HFFc6 (cell line): Measurements from ENCODE around the gene COL9A2. TPM values are rescaled to one million over a fixed set of nuclear protein-coding genes. Genes with fewer than 3 reads are reported as not detected.
A peak's percentile ranks its signal among the peaks of the same experiment; 100 is the strongest.

Source experiments
- DNase-seq: peaks from one replicate; pipeline ENCODE4 v3.0.0-alpha.2; 2018
- H3K27ac Mint-ChIP-seq: 2 replicates; pipeline ENCODE4 v1.8.0; 2020; ENCODE audit warnings: mild to moderate bottlenecking, mixed read lengths
- H3K27me3 Mint-ChIP-seq: 2 replicates; pipeline ENCODE4 v1.8.0; 2021; ENCODE audit warnings: mild to moderate bottlenecking, moderate library complexity, mixed read lengths; ENCODE audit not compliant: insufficient read depth
- H3K36me3 Mint-ChIP-seq: 2 replicates; pipeline ENCODE4 v1.8.0; 2021; ENCODE audit warnings: low read depth, mixed read lengths
- H3K4me1 Mint-ChIP-seq: 2 replicates; pipeline ENCODE4 v1.8.0; 2020; ENCODE audit warnings: low read depth, mixed read lengths
- H3K4me3 Mint-ChIP-seq: 2 replicates; pipeline ENCODE4 v1.8.0; 2020; ENCODE audit warnings: mild to moderate bottlenecking, moderate library complexity, mixed read lengths
- H3K9me3 Mint-ChIP-seq: 2 replicates; pipeline ENCODE4 v1.8.0; 2020; ENCODE audit warnings: mild to moderate bottlenecking, mixed read lengths
- CTCF ChIP-seq: fragments of 200-600 bp; sonication (generic); IDR thresholded peaks from 2 replicates; pipeline ENCODE4 v1.5.0; 2021; ENCODE audit warnings: antibody characterized with exemption, mild to moderate bottlenecking
- total RNA-seq, 6 experiments: library from RNA; stranded (reverse); fragmentation: NEBNext Ultra II Directional; extraction: Animal tissue kit (Norgen Biotek cat#: 25700); gene quantifications; 2 replicates in 1 of 6; 3 replicates in 5 of 6; pipeline ENCODE4 v1.2.3, GENCODE V29; 2021

The COL9A2 gene
- total RNA-seq, 6 experiments from 2014 or later = 0.07 to 0.48 (median 0.32) TPM

GRCh38 chr1:40305451-40305850 lies 11.6 kb downstream of the COL9A2 start:
- no peaks in the 10 kb centered on the region for H3K9me3 Mint-ChIP-seq
- H3K36me3 Mint-ChIP-seq = no peaks in the 10 kb centered on the region
- TF ChIP-seq CTCF = peak; percentile 30; the same call in 1 of the 2 replicates
- H3K4me1 Mint-ChIP-seq = no peaks in the 10 kb centered on the region
- peaks cover 2% of the 10 kb centered on the region for H3K27me3 Mint-ChIP-seq
- no peak overlapping the region for H3K27ac Mint-ChIP-seq
- no peak for DNase-seq
- no peak overlapping the region for H3K4me3 Mint-ChIP-seq

- no peak for TF ChIP-seq CTCF
- no peaks in the 10 kb centered on the region for H3K4me1 Mint-ChIP-seq
- no peak overlapping the region for H3K27ac Mint-ChIP-seq
- H3K27me3 Mint-ChIP-seq = peaks cover 2% of the 10 kb centered on the region
- no peak overlapping the region for H3K4me3 Mint-ChIP-seq
- DNase-seq = no peak
- H3K36me3 Mint-ChIP-seq = no peaks in the 10 kb centered on the region
- no peaks in the 10 kb centered on the region for H3K9me3 Mint-ChIP-seq
Measured at GRCh38 chr1:40303790-40304189, 13.3 kb downstream of the COL9A2 start.

DNA sequence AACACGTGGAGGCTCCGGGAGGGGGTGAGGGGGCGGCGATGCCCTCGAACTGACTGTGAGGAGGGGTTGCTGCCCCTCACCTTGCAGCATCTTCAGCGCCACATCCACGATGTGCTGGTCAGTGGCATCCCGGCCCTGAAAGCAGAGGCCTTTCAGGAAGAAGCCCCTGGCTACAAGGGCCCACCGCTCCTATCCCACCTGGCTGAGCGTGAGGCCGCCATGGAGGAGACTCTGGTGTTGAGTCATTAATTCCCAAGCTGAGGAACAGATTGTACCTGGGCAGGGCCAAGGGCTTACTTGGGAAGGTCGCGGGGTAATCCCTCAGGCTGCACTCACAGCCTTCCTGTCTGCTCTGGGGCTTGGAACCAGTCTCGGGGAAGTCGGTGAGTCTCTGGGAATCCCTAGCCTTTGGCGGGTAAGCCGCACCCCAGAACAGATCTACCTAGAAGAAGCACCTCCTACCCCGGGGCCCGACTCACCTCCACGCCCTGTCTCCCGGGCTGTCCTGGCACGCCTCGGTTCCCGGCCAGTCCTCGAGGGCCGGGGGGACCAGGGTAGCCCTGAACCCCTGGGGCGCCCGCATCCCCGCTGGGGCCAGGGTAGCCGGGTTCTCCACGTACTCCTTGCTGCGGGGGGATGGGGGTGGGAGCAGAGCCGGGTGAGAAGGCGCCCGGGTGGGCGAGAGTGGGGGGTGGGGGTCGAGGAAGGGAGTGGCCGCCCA lies 13.9 kb downstream of the COL9A2 start:
- no peak for TF ChIP-seq CTCF
- Mint-ChIP-seq H3K9me3 (no peaks in the 10 kb centered on the region), H3K4me1 (no peaks in the 10 kb centered on the region), H3K27ac (no peak overlapping the region), H3K4me3 (no peak overlapping the region), H3K36me3 (no peaks in the 10 kb centered on the region), H3K27me3 (peaks cover 2% of the 10 kb centered on the region)
- no peak for DNase-seq

DNA sequence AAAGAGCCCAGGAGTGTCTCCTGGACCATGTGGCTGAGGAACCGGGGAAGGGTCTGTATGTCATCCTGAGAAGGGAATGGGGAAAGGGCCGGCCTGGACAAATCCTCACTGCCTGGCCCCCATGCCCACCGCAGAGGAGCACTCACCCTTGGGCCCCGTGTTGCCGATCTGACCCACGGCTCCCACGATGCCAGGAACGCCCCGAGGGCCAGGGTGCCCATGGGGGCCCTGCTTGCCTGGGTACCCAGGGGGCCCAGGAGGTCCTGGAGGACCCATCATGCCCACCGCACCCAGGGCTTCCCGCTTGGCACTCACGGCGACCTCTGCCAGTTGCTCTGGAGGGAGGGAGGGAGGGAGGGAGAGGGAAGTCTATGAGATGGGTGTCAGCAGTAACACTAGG lies 14.6 kb downstream of the COL9A2 start:
- no peaks in the 10 kb centered on the region for H3K9me3 Mint-ChIP-seq
- no peak for DNase-seq
- no peak for TF ChIP-seq CTCF
- no peak overlapping the region for H3K27ac Mint-ChIP-seq
- no peaks in the 10 kb centered on the region for H3K36me3 Mint-ChIP-seq
- no peaks in the 10 kb centered on the region for H3K4me1 Mint-ChIP-seq
- peaks cover 2% of the 10 kb centered on the region for H3K27me3 Mint-ChIP-seq
- H3K4me3 Mint-ChIP-seq = no peak overlapping the region

DNA sequence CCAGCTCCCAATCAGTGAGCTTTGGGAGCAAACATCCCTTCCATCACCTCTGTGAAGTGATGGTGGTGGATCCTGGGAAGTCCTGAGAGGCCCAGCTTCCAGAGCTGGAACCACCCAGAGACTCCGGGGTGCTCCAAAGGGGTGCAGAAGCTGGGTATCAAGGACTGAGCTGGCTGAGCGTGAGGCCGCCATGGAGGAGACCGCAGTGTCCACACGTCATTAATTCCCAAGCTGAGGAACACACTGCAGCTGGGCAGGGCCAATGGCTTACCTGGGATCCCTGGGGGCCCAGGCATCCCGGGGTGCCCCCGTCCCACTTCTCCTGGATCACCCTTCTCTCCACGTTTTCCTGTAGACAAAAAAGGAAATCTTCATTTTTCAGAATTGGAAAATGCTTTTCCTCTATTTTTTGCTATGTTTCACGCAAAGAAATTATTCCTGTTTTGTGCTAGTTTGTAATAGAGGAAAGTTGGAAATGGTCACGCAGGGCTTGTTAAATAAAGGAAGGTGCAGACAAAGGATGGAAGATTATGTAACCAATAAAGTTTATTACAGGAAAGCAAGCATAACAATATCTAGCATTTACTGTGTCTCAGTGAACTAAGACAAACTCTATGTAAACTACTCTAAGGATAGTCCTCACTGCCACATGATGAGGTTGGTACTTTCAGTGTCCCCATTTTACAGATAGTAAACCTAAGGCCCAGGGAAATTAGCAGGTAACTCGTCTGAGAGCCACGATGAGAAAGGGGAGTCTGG lies 15.4 kb downstream of the COL9A2 start:
- Mint-ChIP-seq H3K36me3 (no peaks in the 10 kb centered on the region), H3K4me3 (no peak overlapping the region), H3K27me3 (no peaks in the 10 kb centered on the region; the same call in none of the 2 replicates), H3K4me1 (no peaks in the 10 kb centered on the region), H3K27ac (no peak overlapping the region), H3K9me3 (no peaks in the 10 kb centered on the region)
- TF ChIP-seq CTCF = no peak
- no peak for DNase-seq
